HepG2 (cell line): ENCODE measurements around the gene LAMTOR3. TPM values are rescaled to one million over a fixed set of nuclear protein-coding genes. Genes with fewer than 3 reads are reported as not detected.

Experiments
- AHDC1 ChIP-seq: sonication (generic); formaldehyde crosslinking; IDR thresholded peaks from 2 replicates; pipeline ENCODE4 v1.5.1; 2020; ENCODE audit warnings: mild to moderate bottlenecking, missing genetic modification reagents, borderline replicate concordance
- GTF3A ChIP-seq: sonication (generic); formaldehyde crosslinking; conservative IDR thresholded peaks from 2 replicates; pipeline ENCODE4 v1.4.0; 2020; ENCODE audit warnings: mild to moderate bottlenecking, missing genetic modification reagents
- HNRNPUL1 ChIP-seq: fragments of 200-400 bp; formaldehyde crosslinking; IDR thresholded peaks from 2 replicates; pipeline ENCODE4 v1.6.1; 2017; ENCODE audit warnings: low read depth, mild to moderate bottlenecking, low read length, moderate library complexity
- JDP2 ChIP-seq: sonication (generic); formaldehyde crosslinking; IDR thresholded peaks from 2 replicates; pipeline ENCODE4 v1.8.1; 2022; ENCODE audit warnings: missing genetic modification reagents, borderline replicate concordance
- KMT2B ChIP-seq: IDR thresholded peaks from 2 replicates; pipeline ENCODE4 v1.6.1; 2016; ENCODE audit warnings: missing genetic modification reagents, missing compliant biosample characterization
- MEIS2 ChIP-seq: sonication (generic); formaldehyde crosslinking; IDR thresholded peaks from 2 replicates; pipeline ENCODE4 v1.9.0; 2021; ENCODE audit warnings: mild to moderate bottlenecking, missing genetic modification reagents
- MTF1 ChIP-seq: sonication (generic); formaldehyde crosslinking; IDR thresholded peaks from 2 replicates; pipeline ENCODE4 v1.5.0; 2020; ENCODE audit warnings: missing genetic modification reagents
- MYNN ChIP-seq: sonication (generic); formaldehyde crosslinking; IDR thresholded peaks from 2 replicates; pipeline ENCODE4 v1.4.0; 2020; ENCODE audit warnings: mild to moderate bottlenecking, low read depth, missing genetic modification reagents
- RFX3 ChIP-seq: IDR thresholded peaks from 2 replicates; pipeline ENCODE4 v1.6.1; 2016; ENCODE audit warnings: missing biosample characterization, missing genetic modification reagents
- SIX4 ChIP-seq: sonication (generic); formaldehyde crosslinking; IDR thresholded peaks from 2 replicates; pipeline ENCODE4 v1.4.0; 2020; ENCODE audit warnings: missing genetic modification reagents
- SRF ChIP-seq: IDR thresholded peaks from 2 replicates; pipeline ENCODE4 v1.6.1; 2011; ENCODE audit warnings: mild to moderate bottlenecking, low read depth, low read length, moderate library complexity
- SRSF9 ChIP-seq: fragments of 200-400 bp; formaldehyde crosslinking; IDR thresholded peaks from 2 replicates; pipeline ENCODE4 v1.6.1; 2018; ENCODE audit warnings: borderline replicate concordance, mild to moderate bottlenecking, low read depth, low read length; ENCODE audit not compliant: insufficient read depth, poor library complexity, severe bottlenecking
- ZBTB49 ChIP-seq: sonication (generic); formaldehyde crosslinking; IDR thresholded peaks from 2 replicates; pipeline ENCODE4 v1.4.0; 2020; ENCODE audit warnings: missing genetic modification reagents, borderline replicate concordance
- ZNF276 ChIP-seq: sonication (generic); formaldehyde crosslinking; IDR thresholded peaks from 2 replicates; pipeline ENCODE4 v1.4.0; 2020; ENCODE audit warnings: mild to moderate bottlenecking, low read depth, missing genetic modification reagents
- ZNF691 ChIP-seq: sonication (generic); formaldehyde crosslinking; IDR thresholded peaks from 2 replicates; pipeline ENCODE4 v1.4.0; 2020; ENCODE audit warnings: missing genetic modification reagents, low read depth, mild to moderate bottlenecking, borderline replicate concordance
- ZNF720 ChIP-seq: sonication (generic); formaldehyde crosslinking; IDR thresholded peaks from 2 replicates; pipeline ENCODE4 v1.4.0; 2020; ENCODE audit warnings: missing genetic modification reagents
- ZNF761 ChIP-seq: sonication (generic); formaldehyde crosslinking; conservative IDR thresholded peaks from 2 replicates; pipeline ENCODE4 v1.4.0; 2020; ENCODE audit warnings: mild to moderate bottlenecking, missing genetic modification reagents
- ZNF879 ChIP-seq: sonication (generic); formaldehyde crosslinking; IDR thresholded peaks from 2 replicates; pipeline ENCODE4 v1.8.1; 2023; ENCODE audit warnings: missing genetic modification reagents
- ZSCAN25 ChIP-seq: sonication (generic); formaldehyde crosslinking; IDR thresholded peaks from 2 replicates; pipeline ENCODE4 v1.8.0; 2022; ENCODE audit warnings: mild to moderate bottlenecking, missing genetic modification reagents
- polyA plus RNA-seq, 8 experiments: library from polyadenylated mRNA; depleted of rRNA in 3 of 8; stranded (reverse) in 7 of 8; unstranded in 1 of 8; fragments of >200 nt; fragmentation: Illumina TruSeq in 4 of 8; extraction: Trizol in 4 of 8; gene quantifications; 2 replicates each; pipeline versions ENCODE4 v1.2.1 to v1.2.3, GENCODE V29; 2011 to 2016; ENCODE audit warnings: low read depth in 4 of 8, missing spikeins in 1 of 8, mixed read lengths in 1 of 8; ENCODE audit not compliant: insufficient read depth in 1 of 8
- total RNA-seq, 5 experiments: library from RNA; depleted of rRNA; stranded (reverse); fragments of >200 nt; fragmentation: Illumina TruSeq; extraction: Trizol; gene quantifications; 2 replicates each; pipeline ENCODE4 v1.2.3, GENCODE V29; 2016; ENCODE audit warnings: low read depth in 1 of 5

The LAMTOR3 gene
- total and polyA plus RNA-seq, 2 of the 13 experiments (the other 11 are each of a cell fraction or from before 2014, with no cell fraction given) = 47.6 to 49.1 TPM

- TF ChIP-seq AHDC1 (CRISPR knock-in tag) (no peak), MTF1 (CRISPR knock-in tag) (no peak), ZBTB49 (CRISPR knock-in tag) (no peak), HNRNPUL1 (no peak), ZNF720 (CRISPR knock-in tag) (no peak), GTF3A (CRISPR knock-in tag) (no peak), SRF (no peak), ZNF879 (CRISPR knock-in tag) (no peak), RFX3 (CRISPR knock-in tag) (no peak), KMT2B (CRISPR knock-in tag) (peak; percentile 83), SRSF9 (no peak), ZSCAN25 (CRISPR knock-in tag) (no peak), SIX4 (CRISPR knock-in tag) (no peak), ZNF691 (CRISPR knock-in tag) (peak; percentile 47; the same call in 1 of the 2 replicates), ZNF276 (CRISPR knock-in tag) (no peak), JDP2 (CRISPR knock-in tag) (no peak), MEIS2 (CRISPR knock-in tag) (no peak), MYNN (CRISPR knock-in tag) (no peak), ZNF761 (CRISPR knock-in tag) (no peak)
Observed at GRCh38 chr4:99894161-99894997, at the start of gene LAMTOR3 (continued).
